Measurements from ENCODE around the gene ELL.
A peak's percentile ranks its signal among the peaks of the same experiment; 100 is the strongest.

The ELL gene

DNA sequence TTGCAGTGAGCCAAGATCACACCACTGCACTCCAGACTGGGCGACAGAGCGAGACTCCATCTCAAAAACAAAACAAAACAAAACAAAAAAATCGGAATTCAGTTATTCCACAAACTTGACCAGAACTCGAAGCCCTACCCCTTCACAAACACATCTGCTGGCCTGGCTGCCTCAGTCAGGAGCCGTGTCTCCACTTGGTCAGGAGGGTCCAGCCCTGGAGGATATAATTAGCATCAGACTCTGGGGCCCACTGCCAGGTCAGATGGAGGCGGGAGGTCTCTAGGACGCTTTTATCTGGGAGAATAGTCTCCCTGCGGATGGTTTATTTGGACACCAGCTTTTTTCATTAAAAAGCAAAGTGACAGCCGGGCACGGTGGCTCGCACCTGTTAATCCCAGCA, 8.0 kb downstream of the ELL start:
- Histone ChIP-seq H3K36me3 (ENCODE audit: control insufficient read depth, insufficient read depth, low read length) (no peaks in the 10 kb centered on the region), H3K9ac (ENCODE audit: low read depth, low read length) (no peak overlapping the region), H3K27me3 (ENCODE audit: control insufficient read depth, insufficient read depth, low read length) (no peaks in the 10 kb centered on the region), H3K4me3 (ENCODE audit: low read depth, low read length) (no peak overlapping the region), H3K9me3 (ENCODE audit: control insufficient read depth, insufficient read depth, low read length) (no peaks in the 10 kb centered on the region), H3K4me1 (ENCODE audit: control insufficient read depth, insufficient read depth, low read length) (no peaks in the 10 kb centered on the region)

GRCh38 chr19:18510216-18510615, 11.7 kb downstream of the ELL start:
- Histone ChIP-seq H3K9me3 (ENCODE audit: control insufficient read depth, insufficient read depth, low read length) (no peaks in the 10 kb centered on the region), H3K36me3 (ENCODE audit: control insufficient read depth, insufficient read depth, low read length) (no peaks in the 10 kb centered on the region), H3K4me3 (ENCODE audit: low read depth, low read length) (no peak overlapping the region), H3K27me3 (ENCODE audit: control insufficient read depth, insufficient read depth, low read length) (no peaks in the 10 kb centered on the region), H3K4me1 (ENCODE audit: control insufficient read depth, insufficient read depth, low read length) (no peaks in the 10 kb centered on the region), H3K9ac (ENCODE audit: low read depth, low read length) (no peak overlapping the region)

DNA sequence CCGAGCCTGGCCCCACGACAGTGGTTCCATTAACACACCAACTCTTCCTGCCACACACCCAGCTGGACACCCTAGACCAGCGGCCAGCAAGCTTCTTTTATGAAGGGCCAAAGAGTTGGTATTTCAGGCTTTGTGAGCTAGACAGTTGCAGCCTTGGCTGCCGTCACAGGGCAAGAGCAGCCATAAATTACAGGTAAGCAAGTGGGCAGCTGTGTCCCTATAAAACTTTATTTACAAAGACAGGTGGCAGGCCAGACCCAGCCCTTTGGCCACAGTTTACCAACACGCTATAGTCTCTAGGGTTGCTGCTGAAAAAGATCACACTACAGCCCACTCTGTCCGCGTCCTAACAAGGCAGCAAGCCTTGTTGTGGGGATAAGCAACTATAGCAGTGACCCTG, 13.3 kb downstream of the ELL start:
- no peaks in the 10 kb centered on the region for H3K36me3 ChIP-seq (ENCODE audit: control insufficient read depth, insufficient read depth, low read length)
- H3K9me3 ChIP-seq (ENCODE audit: control insufficient read depth, insufficient read depth, low read length): no peaks in the 10 kb centered on the region
- no peak overlapping the region for H3K4me3 ChIP-seq (ENCODE audit: low read depth, low read length)
- no peaks in the 10 kb centered on the region for H3K4me1 ChIP-seq (ENCODE audit: control insufficient read depth, insufficient read depth, low read length)
- H3K27me3 ChIP-seq (ENCODE audit: control insufficient read depth, insufficient read depth, low read length): no peaks in the 10 kb centered on the region
- no peak overlapping the region for H3K9ac ChIP-seq (ENCODE audit: low read depth, low read length)

DNA sequence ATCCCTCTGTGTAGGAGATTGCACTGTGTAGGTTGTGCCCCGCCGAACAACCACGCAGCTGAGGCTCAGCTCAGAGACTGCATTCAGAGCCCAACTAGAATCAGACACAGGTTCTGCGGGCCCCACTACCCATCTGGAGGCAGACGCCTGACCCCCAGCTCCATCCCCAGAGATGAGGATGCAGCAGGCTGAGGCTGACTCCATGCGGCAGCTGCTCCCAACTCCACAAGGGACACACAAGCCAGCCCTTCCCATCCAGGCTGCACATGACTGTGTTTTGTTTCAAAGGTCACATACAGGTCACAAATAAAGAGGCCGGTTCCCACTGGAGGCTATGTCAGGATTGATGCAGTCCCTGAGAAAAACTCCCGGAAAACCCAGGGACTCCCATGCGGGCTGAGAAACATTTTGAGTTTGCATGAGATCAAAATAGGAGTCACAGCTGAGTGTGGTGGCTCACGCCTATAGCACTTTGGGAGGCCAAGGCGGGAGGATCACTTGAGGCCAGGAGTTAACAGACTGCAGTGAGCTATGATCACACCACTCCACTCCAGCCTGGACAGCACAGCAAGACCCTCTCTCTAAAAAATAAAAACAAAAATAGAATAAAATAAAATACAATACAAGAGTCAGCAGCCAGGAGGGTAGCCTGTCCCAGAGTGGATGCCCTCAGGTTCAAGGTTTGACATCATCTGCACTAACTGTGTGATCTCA, 14.0 kb downstream of the ELL start:
- no peak overlapping the region for H3K4me3 ChIP-seq (ENCODE audit: low read depth, low read length)
- no peaks in the 10 kb centered on the region for H3K9me3 ChIP-seq (ENCODE audit: control insufficient read depth, insufficient read depth, low read length)
- H3K36me3 ChIP-seq (ENCODE audit: control insufficient read depth, insufficient read depth, low read length): no peaks in the 10 kb centered on the region
- H3K27me3 ChIP-seq (ENCODE audit: control insufficient read depth, insufficient read depth, low read length): no peaks in the 10 kb centered on the region
- H3K9ac ChIP-seq (ENCODE audit: low read depth, low read length): no peak overlapping the region
- no peaks in the 10 kb centered on the region for H3K4me1 ChIP-seq (ENCODE audit: control insufficient read depth, insufficient read depth, low read length)

GRCh38 chr19:18507021-18507726, 14.7 kb downstream of the ELL start:
- no peaks in the 10 kb centered on the region for H3K36me3 ChIP-seq (ENCODE audit: control insufficient read depth, insufficient read depth, low read length)
- no peaks in the 10 kb centered on the region for H3K4me1 ChIP-seq (ENCODE audit: control insufficient read depth, insufficient read depth, low read length)
- no peaks in the 10 kb centered on the region for H3K27me3 ChIP-seq (ENCODE audit: control insufficient read depth, insufficient read depth, low read length)
- no peaks in the 10 kb centered on the region for H3K9me3 ChIP-seq (ENCODE audit: control insufficient read depth, insufficient read depth, low read length)
- H3K4me3 ChIP-seq (ENCODE audit: low read depth, low read length): no peak overlapping the region
- peak overlapping the region; percentile 17 for H3K9ac ChIP-seq (ENCODE audit: low read depth, low read length)

GRCh38 chr19:18506101-18506930, 15.6 kb downstream of the ELL start:
- Histone ChIP-seq H3K4me1 (ENCODE audit: control insufficient read depth, insufficient read depth, low read length) (no peaks in the 10 kb centered on the region), H3K9ac (ENCODE audit: low read depth, low read length) (peak overlapping the region; percentile 17), H3K36me3 (ENCODE audit: control insufficient read depth, insufficient read depth, low read length) (peaks cover 1% of the 10 kb centered on the region), H3K27me3 (ENCODE audit: control insufficient read depth, insufficient read depth, low read length) (no peaks in the 10 kb centered on the region), H3K9me3 (ENCODE audit: control insufficient read depth, insufficient read depth, low read length) (no peaks in the 10 kb centered on the region), H3K4me3 (ENCODE audit: low read depth, low read length) (no peak overlapping the region)

GRCh38 chr19:18504886-18505610, 16.8 kb downstream of the ELL start:
- H3K36me3 ChIP-seq (ENCODE audit: control insufficient read depth, insufficient read depth, low read length): peaks cover 4% of the 10 kb centered on the region
- no peaks in the 10 kb centered on the region for H3K27me3 ChIP-seq (ENCODE audit: control insufficient read depth, insufficient read depth, low read length)
- no peak overlapping the region for H3K9ac ChIP-seq (ENCODE audit: low read depth, low read length)
- H3K4me1 ChIP-seq (ENCODE audit: control insufficient read depth, insufficient read depth, low read length): no peaks in the 10 kb centered on the region
- no peak overlapping the region for H3K4me3 ChIP-seq (ENCODE audit: low read depth, low read length)
- no peaks in the 10 kb centered on the region for H3K9me3 ChIP-seq (ENCODE audit: control insufficient read depth, insufficient read depth, low read length)

GRCh38 chr19:18503971-18504885, 17.6 kb downstream of the ELL start:
- Histone ChIP-seq H3K9ac (ENCODE audit: low read depth, low read length) (no peak overlapping the region), H3K9me3 (ENCODE audit: control insufficient read depth, insufficient read depth, low read length) (no peaks in the 10 kb centered on the region), H3K4me1 (ENCODE audit: control insufficient read depth, insufficient read depth, low read length) (no peaks in the 10 kb centered on the region), H3K4me3 (ENCODE audit: low read depth, low read length) (no peak overlapping the region), H3K27me3 (ENCODE audit: control insufficient read depth, insufficient read depth, low read length) (no peaks in the 10 kb centered on the region), H3K36me3 (ENCODE audit: control insufficient read depth, insufficient read depth, low read length) (peaks cover 4% of the 10 kb centered on the region)

- Histone ChIP-seq H3K27me3 (ENCODE audit: control insufficient read depth, insufficient read depth, low read length) (no peaks in the 10 kb centered on the region), H3K4me3 (ENCODE audit: low read depth, low read length) (no peak overlapping the region)
These were observed 18.4 kb downstream of the ELL start for GRCh38 chr19:18503337-18503970.

DNA sequence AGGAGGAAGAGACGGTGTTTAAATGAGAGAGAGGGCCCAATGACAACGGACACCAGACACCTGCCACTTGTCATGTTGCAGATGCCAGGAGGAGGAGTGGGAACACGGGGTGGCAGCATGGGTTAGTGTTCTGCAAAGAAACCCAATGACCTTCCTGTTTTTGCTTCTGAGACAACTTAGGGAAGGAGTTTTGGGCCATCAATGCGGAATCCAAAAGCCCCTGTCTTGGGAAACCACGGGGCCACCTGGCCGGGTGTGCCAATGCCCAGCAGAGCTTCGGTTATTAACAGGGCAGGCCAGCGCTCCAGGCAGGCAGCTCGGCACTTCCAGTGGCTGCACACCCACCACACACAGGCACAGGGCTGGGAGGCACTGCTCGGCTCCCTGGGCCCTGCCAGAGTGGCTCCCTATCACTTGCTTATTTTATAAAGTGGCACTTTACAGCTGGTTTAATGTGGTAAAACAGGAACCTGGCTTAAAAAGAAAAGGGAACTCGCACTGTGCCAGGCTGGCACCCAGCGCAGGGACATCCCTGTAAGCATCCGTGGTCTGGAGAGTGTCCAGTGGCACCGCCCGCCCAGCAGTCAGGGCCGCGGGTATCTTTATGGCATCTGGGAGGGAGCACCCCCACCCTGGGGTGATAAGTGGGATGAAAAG, 19.1 kb downstream of the ELL start:
- H3K4me1 ChIP-seq (ENCODE audit: control insufficient read depth, insufficient read depth, low read length): no peaks in the 10 kb centered on the region
- H3K27me3 ChIP-seq (ENCODE audit: control insufficient read depth, insufficient read depth, low read length): no peaks in the 10 kb centered on the region
- H3K9ac ChIP-seq (ENCODE audit: low read depth, low read length): no peak overlapping the region
- peaks cover 4% of the 10 kb centered on the region for H3K36me3 ChIP-seq (ENCODE audit: control insufficient read depth, insufficient read depth, low read length)
- H3K4me3 ChIP-seq (ENCODE audit: low read depth, low read length): no peak overlapping the region
- H3K9me3 ChIP-seq (ENCODE audit: control insufficient read depth, insufficient read depth, low read length): no peaks in the 10 kb centered on the region

More at GRCh38 chr19:18503337-18503970, 18.4 kb downstream of the ELL start:
- no peaks in the 10 kb centered on the region for H3K9me3 ChIP-seq (ENCODE audit: control insufficient read depth, insufficient read depth, low read length)
- no peak overlapping the region for H3K9ac ChIP-seq (ENCODE audit: low read depth, low read length)
- H3K36me3 ChIP-seq (ENCODE audit: control insufficient read depth, insufficient read depth, low read length): peaks cover 4% of the 10 kb centered on the region
- no peaks in the 10 kb centered on the region for H3K4me1 ChIP-seq (ENCODE audit: control insufficient read depth, insufficient read depth, low read length)
